GM12891 (cell line): ENCODE measurements around the gene CDHR4.
"Not testable (repeated sequence)": the region's sequence is repeated elsewhere in the genome, so short reads cannot be mapped to it uniquely, and the experiment has no call there.

ENCODE experiments used
- POLR2AphosphoS5 ChIP-seq: IDR thresholded peaks from 2 replicates; pipeline ENCODE4 v1.6.1; 2011; ENCODE audit warnings: low read depth, low read length, control low read depth
- TAF1 ChIP-seq: IDR thresholded peaks from 2 replicates; pipeline ENCODE4 v1.6.1; 2011; ENCODE audit warnings: low read depth, low read length, control low read depth

DNA sequence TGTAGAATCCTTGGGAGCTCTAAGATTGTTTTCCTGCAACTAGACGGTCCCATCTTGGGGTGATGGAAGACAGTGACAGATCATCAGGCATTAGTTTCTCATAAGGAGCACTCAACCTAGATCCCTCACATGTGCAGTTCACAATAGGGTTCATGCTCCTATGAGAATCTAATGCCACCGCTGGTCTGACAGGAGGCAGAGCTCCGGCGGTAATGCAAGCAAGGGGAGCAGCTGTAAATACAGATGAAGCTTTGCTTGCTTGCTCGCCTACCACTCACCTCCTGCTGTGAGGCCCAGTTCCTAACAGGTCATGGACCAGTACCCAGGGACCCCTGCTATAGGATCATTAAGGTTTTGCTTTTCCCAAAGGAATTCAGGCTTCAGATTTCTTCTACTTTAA, 50.8 kb downstream of the CDHR4 start:
- TF ChIP-seq POLR2AphosphoS5, TAF1: not testable (repeated sequence)
